GM18861 (cell line): ENCODE results near the gene LRP1.

Experiments used
- ATAC-seq: cut with Tn5 transposase; IDR thresholded peaks from one replicate; pipeline ENCODE4 v1.9.1; 2021; ENCODE audit not compliant: unreplicated experiment

Gene LRP1

DNA sequence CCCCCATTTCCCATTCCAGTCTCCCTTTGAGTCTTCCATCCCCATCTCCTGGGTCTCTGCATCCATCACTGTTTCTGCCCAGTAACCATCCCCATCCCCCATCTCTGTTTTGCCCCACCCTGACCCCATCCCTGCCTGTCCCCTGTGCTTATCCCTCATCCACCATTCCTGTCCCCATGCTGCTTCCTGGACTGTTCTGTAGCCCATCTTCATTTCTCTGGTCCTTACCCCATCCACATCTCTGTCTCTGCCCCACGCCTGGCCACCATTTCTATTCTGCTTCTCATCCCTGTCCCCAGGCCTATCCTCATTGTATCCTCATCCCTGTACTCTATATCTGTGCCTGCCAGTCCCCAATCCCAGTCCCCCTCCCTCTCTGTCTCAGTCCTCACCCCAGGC is 92.5 kb downstream of the LRP1 start:
- no peak for ATAC-seq

GRCh38 chr12:57221169-57221917 is 93.1 kb downstream of the LRP1 start:
- no peak for ATAC-seq

- ATAC-seq: no peak
These were observed 94.3 kb downstream of the LRP1 start for GRCh38 chr12:57222286-57223190.

GRCh38 chr12:57223191-57224165 is 95.2 kb downstream of the LRP1 start:
- no peak for ATAC-seq

- ATAC-seq: no peak
These were observed 96.1 kb downstream of the LRP1 start for GRCh38 chr12:57224278-57224972.

- no peak for ATAC-seq
These were observed 96.8 kb downstream of the LRP1 start for GRCh38 chr12:57224973-57225679.

DNA sequence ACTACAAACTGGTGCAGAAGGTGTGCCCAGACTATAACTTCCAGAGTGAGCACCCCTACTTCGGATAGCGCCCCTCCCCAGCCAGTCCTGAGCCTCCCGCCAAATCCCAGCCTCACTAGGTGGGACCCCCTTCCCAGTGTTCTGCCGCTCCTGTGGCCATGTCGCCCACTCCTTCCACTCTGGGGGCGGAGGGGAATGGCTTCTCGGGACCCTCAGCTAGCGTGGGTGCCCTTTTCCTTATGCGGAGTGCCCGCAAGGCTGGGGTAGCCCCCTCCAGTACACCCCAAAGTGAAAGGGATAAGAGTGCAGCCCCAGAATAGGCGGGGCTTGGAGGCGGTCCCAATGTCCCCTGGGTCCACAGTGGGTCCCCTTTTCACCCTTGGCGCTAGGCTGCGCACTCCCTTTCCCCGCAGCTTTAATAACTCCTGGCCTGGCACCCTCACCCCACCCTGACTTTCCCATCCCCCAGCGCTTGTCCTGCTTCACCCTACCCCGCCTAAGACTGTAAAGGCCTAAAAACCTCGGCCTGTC is 97.5 kb downstream of the LRP1 start:
- no peak for ATAC-seq

DNA sequence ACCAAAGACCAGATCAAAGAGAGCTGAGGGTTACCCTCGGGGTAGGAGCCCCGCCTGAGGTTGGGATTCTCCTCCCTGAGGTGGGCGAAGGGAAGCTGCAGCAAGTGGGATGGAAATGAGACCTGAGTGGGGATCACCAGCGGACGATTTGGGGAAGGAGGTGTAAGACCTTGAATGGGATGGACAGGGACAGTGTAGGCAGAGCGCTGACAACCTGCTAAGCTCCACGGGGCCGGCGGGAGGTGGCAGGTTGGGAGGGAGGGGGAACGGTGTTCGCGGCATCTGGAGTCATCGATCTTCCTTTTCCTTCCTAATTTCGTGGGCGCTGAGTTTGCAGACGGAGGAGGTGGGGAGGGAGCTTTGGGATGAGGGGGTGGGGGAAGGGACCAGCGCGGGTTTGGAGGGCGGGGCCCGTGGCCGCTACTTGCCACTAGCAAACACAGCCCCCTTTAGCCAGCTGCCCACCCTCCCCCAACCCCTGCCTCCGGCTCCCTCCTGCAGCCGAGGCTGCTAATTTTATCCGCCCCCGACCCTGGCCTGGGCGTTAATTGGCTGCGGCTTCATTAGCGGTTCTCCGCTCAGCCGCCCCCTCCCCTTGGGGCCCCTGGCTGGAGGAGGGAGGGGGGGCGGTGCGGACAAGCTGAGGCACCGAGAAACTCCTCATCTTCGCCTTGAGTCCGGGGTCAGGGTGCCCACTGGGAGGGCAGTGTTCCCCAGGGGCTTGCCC is 98.5 kb downstream of the LRP1 start:
- ATAC-seq: no peak

- no peak for ATAC-seq
These were observed 99.2 kb downstream of the LRP1 start for GRCh38 chr12:57227315-57228115.

DNA sequence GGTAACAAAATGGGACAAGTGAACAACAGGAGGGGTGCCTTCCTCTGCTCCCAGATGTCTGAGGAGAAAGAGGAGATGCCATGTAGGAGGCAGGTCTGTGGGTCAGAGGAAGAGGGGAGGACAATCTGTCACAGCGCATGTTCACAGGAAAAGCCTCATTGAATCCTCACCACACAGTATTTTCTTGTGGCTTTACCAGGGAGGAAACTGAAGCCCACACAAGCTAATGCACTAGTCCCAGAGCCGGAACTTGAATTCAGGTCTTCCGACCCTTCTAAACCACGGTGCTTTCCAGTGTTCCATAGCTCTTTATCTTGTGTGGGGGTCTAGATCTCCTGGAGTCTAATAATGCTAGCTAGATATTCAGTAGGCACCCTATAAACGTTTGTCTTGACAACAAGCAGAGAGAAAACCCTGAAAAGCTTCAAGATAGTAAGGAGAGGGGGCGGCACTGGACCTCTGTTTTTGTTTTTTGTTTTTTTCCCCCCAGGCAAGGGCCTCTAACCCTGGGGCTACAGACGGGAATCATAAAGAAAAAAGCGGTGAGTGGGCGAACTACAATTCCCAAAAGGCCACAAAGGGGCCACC is 100.9 kb downstream of the LRP1 start:
- no peak for ATAC-seq

DNA sequence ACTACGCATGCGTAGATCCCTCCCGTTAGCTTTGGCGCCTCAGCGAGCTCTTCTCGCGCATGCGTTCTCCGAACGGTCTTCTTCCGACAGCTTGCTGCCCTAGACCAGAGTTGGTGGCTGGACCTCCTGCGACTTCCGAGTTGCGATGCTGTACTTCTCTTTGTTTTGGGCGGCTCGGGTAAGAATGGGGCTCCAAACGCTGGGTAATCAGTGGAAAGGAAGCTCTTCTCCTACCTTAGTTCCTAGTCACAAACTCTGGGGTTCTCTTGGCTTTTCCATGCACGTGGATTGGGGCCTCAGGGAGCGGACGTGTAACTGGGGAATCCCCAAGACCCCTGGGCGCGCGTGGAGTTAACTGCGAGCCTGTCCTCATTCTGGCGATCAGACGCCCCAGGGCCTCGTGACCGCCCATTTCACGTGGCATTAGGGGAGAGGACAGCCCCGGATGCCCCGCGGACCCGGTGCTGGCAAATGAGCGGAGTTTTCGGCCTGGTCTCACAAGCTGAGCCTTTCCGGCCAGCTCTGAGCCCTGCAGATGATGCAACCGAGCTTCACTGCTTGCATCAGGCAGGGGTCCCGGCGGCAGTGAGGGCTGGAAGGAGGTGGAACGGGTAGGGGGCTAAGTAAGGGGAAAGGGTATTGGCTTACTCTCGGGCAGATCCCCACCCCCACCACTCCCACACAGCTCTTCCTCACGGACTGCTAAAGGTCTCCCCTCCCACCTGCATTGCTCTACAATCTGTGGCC is 101.5 kb downstream of the LRP1 start, which contains the start of gene SHMT2:
Gene SHMT2, plus strand, starts transcription at position 78 of the 747 bp plus-strand sequence. Its CDS starts 68 bp downstream, at position 146.
- peak; percentile 60 for ATAC-seq

DNA sequence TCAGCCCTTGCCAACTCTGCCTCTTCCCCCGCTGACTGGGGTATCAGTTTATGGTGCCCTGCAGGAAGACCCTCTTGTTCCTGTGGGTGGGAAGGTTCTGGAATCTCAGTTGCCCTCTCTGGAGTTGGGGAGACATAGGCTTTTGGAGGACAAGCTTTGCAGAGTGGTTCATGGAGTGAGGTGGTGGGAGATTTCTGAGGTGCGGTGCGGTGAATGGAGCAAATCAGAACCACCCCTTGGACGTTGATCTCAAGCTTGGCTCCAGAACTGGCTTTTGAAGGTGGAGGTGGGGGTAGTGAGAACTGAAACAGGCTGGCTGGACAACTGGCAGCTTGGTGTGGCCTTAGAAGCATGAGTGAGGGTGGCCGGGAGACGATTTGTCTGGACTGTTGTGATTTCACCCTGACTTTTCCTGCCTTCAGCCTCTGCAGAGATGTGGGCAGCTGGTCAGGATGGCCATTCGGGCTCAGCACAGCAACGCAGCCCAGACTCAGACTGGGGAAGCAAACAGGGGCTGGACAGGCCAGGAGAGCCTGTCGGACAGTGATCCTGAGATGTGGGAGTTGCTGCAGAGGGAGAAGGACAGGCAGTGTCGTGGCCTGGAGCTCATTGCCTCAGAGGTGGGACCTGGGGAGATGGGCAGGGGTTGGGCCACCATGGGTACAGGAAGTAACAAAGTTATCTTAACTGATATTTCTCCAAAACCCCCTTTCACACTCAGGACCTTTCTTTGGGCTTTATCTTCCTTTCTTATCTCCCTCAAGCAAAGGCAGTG is 102.3 kb downstream of the LRP1 start:
- ATAC-seq: no peak

- ATAC-seq: no peak
These were observed 103.2 kb downstream of the LRP1 start for GRCh38 chr12:57231276-57232021.

DNA sequence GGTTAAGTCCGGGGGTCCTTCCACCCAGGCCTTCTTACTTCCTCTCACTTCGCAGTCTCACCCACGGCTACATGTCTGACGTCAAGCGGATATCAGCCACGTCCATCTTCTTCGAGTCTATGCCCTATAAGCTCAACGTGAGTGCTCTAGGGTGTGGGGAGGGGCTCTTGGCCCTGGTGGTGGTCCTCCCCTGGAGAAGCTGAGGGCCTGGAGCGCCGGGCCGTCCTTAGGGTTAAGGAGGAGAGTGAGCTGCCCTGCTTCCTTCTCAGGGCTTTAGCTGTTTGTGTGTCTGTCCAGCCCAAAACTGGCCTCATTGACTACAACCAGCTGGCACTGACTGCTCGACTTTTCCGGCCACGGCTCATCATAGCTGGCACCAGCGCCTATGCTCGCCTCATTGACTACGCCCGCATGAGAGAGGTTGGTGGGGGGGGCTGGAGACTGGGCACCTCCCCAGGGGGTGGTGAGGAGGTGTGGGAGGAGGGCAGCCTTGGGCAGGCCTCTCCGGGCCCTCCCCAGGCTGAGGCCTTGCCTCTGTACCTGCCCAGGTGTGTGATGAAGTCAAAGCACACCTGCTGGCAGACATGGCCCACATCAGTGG is 104.0 kb downstream of the LRP1 start:
- ATAC-seq: no peak
